Measurements from ENCODE around the gene APRT.

Gene APRT

DNA sequence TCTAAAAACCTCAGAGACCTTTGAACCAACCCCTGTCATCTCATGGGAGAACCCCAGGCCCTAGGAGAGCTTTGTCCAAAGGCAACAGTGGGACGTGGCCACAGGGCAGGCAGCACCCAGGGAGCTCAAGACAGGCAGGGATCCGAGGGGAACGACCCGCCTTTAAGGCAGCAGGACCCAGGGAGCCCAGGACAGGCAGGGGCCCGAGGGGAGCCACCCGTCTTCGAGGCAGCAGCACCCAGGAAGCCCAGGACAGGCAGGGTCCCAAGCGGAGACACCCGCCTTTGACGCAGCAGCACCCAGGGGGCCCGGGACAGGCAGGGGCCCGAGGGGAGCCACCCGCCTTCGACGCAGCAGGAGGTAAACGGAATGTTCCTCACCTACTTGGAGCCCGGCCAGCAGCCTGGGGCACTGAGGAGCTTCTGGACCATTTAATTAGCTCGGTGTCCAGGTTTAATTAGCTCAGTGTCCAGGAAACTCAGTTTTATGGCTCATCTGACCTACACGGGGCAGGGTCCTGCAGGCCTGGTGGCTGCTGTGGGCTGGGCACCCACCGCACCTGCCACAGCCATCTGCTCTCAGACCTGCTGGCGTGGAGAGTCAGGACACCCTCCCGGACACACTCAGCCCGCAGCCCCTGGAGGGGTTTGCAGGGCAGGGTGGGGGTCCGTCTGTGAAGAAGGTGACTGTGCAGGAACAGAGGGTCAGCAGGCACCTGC, 51.1 kb downstream of the APRT start:
- no peak for TF ChIP-seq CTCF (IDR thresholded peaks at IDR 0.05; ENCODE audit: low read depth, low read length)
- DNase-seq (ENCODE audit: low read depth, low spot score), result no peak
- no peak overlapping the region for H3K4me3 ChIP-seq (ENCODE audit: low read depth, low read length)
- in situ Hi-C loops (cut with HindIII; ENCODE audit: low sequenced_read_pairs), result no loop called here

- DNase-seq (ENCODE audit: low read depth, low spot score), result no peak
- TF ChIP-seq CTCF (IDR thresholded peaks at IDR 0.05; ENCODE audit: low read depth, low read length), result no peak
- in situ Hi-C loops (cut with HindIII; ENCODE audit: low sequenced_read_pairs), result no loop called here
- no peak overlapping the region for H3K4me3 ChIP-seq (ENCODE audit: low read depth, low read length)
Measured at GRCh38 chr16:88759976-88760350, 51.8 kb downstream of the APRT start.

Measured in astrocyte of the spinal cord (primary cell).